HepG2 (cell line): ENCODE measurements around the gene LYPD4. TPM values are rescaled to one million over a fixed set of nuclear protein-coding genes. Genes with fewer than 3 reads are reported as not detected.

Experiments used
- ARNT2 ChIP-seq: sonication (generic); formaldehyde crosslinking; IDR thresholded peaks from 2 replicates; pipeline ENCODE4 v1.8.0; 2022; ENCODE audit warnings: mild to moderate bottlenecking, low read depth, missing genetic modification reagents, moderate library complexity
- ATF3 ChIP-seq: sonication (generic); formaldehyde crosslinking; IDR thresholded peaks from 2 replicates; pipeline ENCODE4 v1.4.0; 2020; ENCODE audit warnings: missing genetic modification reagents
- ELK4 ChIP-seq: sonication (generic); formaldehyde crosslinking; IDR thresholded peaks from 2 replicates; pipeline ENCODE4 v1.9.0; 2021; ENCODE audit warnings: missing genetic modification reagents, borderline replicate concordance
- FLYWCH1 ChIP-seq: sonication (generic); formaldehyde crosslinking; IDR thresholded peaks from 2 replicates; pipeline ENCODE4 v1.8.1; 2023; ENCODE audit warnings: mild to moderate bottlenecking, missing genetic modification reagents
- GZF1 ChIP-seq: sonication (generic); formaldehyde crosslinking; IDR thresholded peaks from 2 replicates; pipeline ENCODE4 v1.5.1; 2020; ENCODE audit warnings: mild to moderate bottlenecking, missing genetic modification reagents
- IKZF4 ChIP-seq: sonication (generic); formaldehyde crosslinking; IDR thresholded peaks from 2 replicates; pipeline ENCODE4 v1.5.1; 2020; ENCODE audit warnings: borderline replicate concordance, mild to moderate bottlenecking, low read depth, missing genetic modification reagents; ENCODE audit errors: not compliant biosample characterization
- KAT7 ChIP-seq: IDR thresholded peaks from 2 replicates; pipeline ENCODE4 v1.6.1; 2018; ENCODE audit warnings: borderline replicate concordance, missing compliant biosample characterization
- MIXL1 ChIP-seq: IDR thresholded peaks from 2 replicates; pipeline ENCODE4 v1.6.1; 2016
- MTERF4 ChIP-seq: sonication (generic); formaldehyde crosslinking; IDR thresholded peaks from 2 replicates; pipeline ENCODE4 v1.8.0; 2023; ENCODE audit warnings: mild to moderate bottlenecking, missing genetic modification reagents
- MTF2 ChIP-seq: sonication (generic); formaldehyde crosslinking; IDR thresholded peaks from 2 replicates; pipeline ENCODE4 v1.5.0; 2020; ENCODE audit warnings: missing genetic modification reagents, borderline replicate concordance
- NR1H2 ChIP-seq: sonication (generic); formaldehyde crosslinking; IDR thresholded peaks from 2 replicates; pipeline ENCODE4 v1.8.1; 2022; ENCODE audit warnings: low read depth, missing genetic modification reagents, borderline replicate concordance
- SNAPC5 ChIP-seq: sonication (generic); formaldehyde crosslinking; IDR thresholded peaks from 2 replicates; pipeline ENCODE4 v1.8.1; 2023; ENCODE audit warnings: mild to moderate bottlenecking, missing genetic modification reagents, borderline replicate concordance
- UBTF ChIP-seq: sonication (generic); formaldehyde crosslinking; IDR thresholded peaks from 2 replicates; pipeline ENCODE4 v1.4.0; 2020; ENCODE audit warnings: mild to moderate bottlenecking, missing genetic modification reagents
- ZNF225 ChIP-seq: sonication (generic); formaldehyde crosslinking; IDR thresholded peaks from 2 replicates; pipeline ENCODE4 v1.4.0; 2020; ENCODE audit warnings: mild to moderate bottlenecking, missing genetic modification reagents
- ZNF280B ChIP-seq: sonication (generic); formaldehyde crosslinking; IDR thresholded peaks from 2 replicates; pipeline ENCODE4 v1.5.0; 2020; ENCODE audit warnings: missing genetic modification reagents, mild to moderate bottlenecking, borderline replicate concordance
- ZNF3 ChIP-seq: IDR thresholded peaks from 2 replicates; pipeline ENCODE4 v1.7.0; 2017; ENCODE audit warnings: inconsistent platforms
- ZNF660 ChIP-seq: sonication (generic); formaldehyde crosslinking; IDR thresholded peaks from 2 replicates; pipeline ENCODE4 v1.5.1; 2020; ENCODE audit warnings: mild to moderate bottlenecking, low read depth, missing genetic modification reagents, borderline replicate concordance
- ZNF790 ChIP-seq: sonication (generic); formaldehyde crosslinking; IDR thresholded peaks from 2 replicates; pipeline ENCODE4 v1.8.0; 2022; ENCODE audit warnings: missing genetic modification reagents, mild to moderate bottlenecking, borderline replicate concordance
- polyA plus RNA-seq, 8 experiments: library from polyadenylated mRNA; depleted of rRNA in 3 of 8; stranded (reverse) in 7 of 8; unstranded in 1 of 8; fragments of >200 nt; fragmentation: Illumina TruSeq in 4 of 8; extraction: Trizol in 4 of 8; gene quantifications; 2 replicates each; pipeline versions ENCODE4 v1.2.1 to v1.2.3, GENCODE V29; 2011 to 2016; ENCODE audit warnings: low read depth in 4 of 8, missing spikeins in 1 of 8, mixed read lengths in 1 of 8; ENCODE audit not compliant: insufficient read depth in 1 of 8
- total RNA-seq, 5 experiments: library from RNA; depleted of rRNA; stranded (reverse); fragments of >200 nt; fragmentation: Illumina TruSeq; extraction: Trizol; gene quantifications; 2 replicates each; pipeline ENCODE4 v1.2.3, GENCODE V29; 2016; ENCODE audit warnings: low read depth in 1 of 5
- TF ChIP-seq, protein P1 (sequence below): sonication (generic); formaldehyde crosslinking; IDR thresholded peaks from 2 replicates; pipeline ENCODE4 v1.4.0; 2020; ENCODE audit warnings: missing genetic modification reagents, mild to moderate bottlenecking, borderline replicate concordance

The LYPD4 gene
- total and polyA plus RNA-seq, 2 of the 13 experiments (the other 11 are each of a cell fraction or from before 2014, with no cell fraction given) = not detected

GRCh38 chr19:41859618-41860418, 15.3 kb upstream of the LYPD4 start, which contains the start of gene RPS19 (continued):
- TF ChIP-seq UBTF (CRISPR knock-in tag) = peak; percentile 53
- 0 out of 2 replicates have a peak, but pooled peaks have one; percentile 33 for TF ChIP-seq ZNF280B (CRISPR knock-in tag)
- peak; percentile 77; the same call in 1 of the 2 replicates for TF ChIP-seq SNAPC5
- TF ChIP-seq FLYWCH1 (CRISPR knock-in tag) = no peak
- TF ChIP-seq ZNF3 (CRISPR knock-in tag) = no peak
- TF ChIP-seq ATF3 = no peak
- 0 out of 2 replicates have a peak, but pooled peaks have one; percentile 16 for TF ChIP-seq MIXL1 (CRISPR knock-in tag)
- TF ChIP-seq KAT7 (CRISPR knock-in tag) = no peak
- TF ChIP-seq MTERF4 = no peak
- TF ChIP-seq MTF2 (CRISPR knock-in tag) = no peak
- no peak; the same call in 1 of the 2 replicates for TF ChIP-seq NR1H2 (CRISPR knock-in tag)
- peak; percentile 99 for TF ChIP-seq ARNT2 (CRISPR knock-in tag)
- peak; percentile 40; the same call in 1 of the 2 replicates for TF ChIP-seq ELK4 (CRISPR knock-in tag)
- TF ChIP-seq ZNF660 (CRISPR knock-in tag) = no peak
- TF ChIP-seq IKZF4 (CRISPR knock-in tag) = no peak
- no peak for TF ChIP-seq ZNF225 (CRISPR knock-in tag)
- TF ChIP-seq ZNF790 (CRISPR knock-in tag) = no peak
- no peak for TF ChIP-seq GZF1 (CRISPR knock-in tag)
- TF ChIP-seq, protein P1, sequence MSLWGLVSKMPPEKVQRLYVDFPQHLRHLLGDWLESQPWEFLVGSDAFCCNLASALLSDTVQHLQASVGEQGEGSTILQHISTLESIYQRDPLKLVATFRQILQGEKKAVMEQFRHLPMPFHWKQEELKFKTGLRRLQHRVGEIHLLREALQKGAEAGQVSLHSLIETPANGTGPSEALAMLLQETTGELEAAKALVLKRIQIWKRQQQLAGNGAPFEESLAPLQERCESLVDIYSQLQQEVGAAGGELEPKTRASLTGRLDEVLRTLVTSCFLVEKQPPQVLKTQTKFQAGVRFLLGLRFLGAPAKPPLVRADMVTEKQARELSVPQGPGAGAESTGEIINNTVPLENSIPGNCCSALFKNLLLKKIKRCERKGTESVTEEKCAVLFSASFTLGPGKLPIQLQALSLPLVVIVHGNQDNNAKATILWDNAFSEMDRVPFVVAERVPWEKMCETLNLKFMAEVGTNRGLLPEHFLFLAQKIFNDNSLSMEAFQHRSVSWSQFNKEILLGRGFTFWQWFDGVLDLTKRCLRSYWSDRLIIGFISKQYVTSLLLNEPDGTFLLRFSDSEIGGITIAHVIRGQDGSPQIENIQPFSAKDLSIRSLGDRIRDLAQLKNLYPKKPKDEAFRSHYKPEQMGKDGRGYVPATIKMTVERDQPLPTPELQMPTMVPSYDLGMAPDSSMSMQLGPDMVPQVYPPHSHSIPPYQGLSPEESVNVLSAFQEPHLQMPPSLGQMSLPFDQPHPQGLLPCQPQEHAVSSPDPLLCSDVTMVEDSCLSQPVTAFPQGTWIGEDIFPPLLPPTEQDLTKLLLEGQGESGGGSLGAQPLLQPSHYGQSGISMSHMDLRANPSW (CRISPR knock-in tag) = no peak; the same call in 1 of the 2 replicates
